Fibroblast of lung (primary cell): ENCODE data around the gene B3GNT4. TPM values are rescaled to one million over a fixed set of nuclear protein-coding genes. Genes with fewer than 3 reads are reported as not detected.

Experiments used
- DNase-seq, 2 donors: peaks; one replicate each; pipeline versions ENCODE4 v3.0.0 to v3.0.0-alpha.2; 2010; ENCODE audit warnings: low read depth in 2 of 2
- H2AFZ ChIP-seq: 2 replicates; pipeline ENCODE4 v1.5.1; 2012; ENCODE audit warnings: low read length, control low read depth, inconsistent platforms
- H3K27ac ChIP-seq: 2 replicates; pipeline ENCODE4 v1.5.1; 2011; ENCODE audit warnings: low read length, control low read depth; ENCODE audit not compliant: insufficient read depth
- H3K27me3 ChIP-seq: 2 replicates; pipeline ENCODE4 v1.5.1; 2011; ENCODE audit warnings: mild to moderate bottlenecking, low read length; ENCODE audit not compliant: control insufficient read depth, insufficient read depth
- H3K36me3 ChIP-seq: 2 replicates; pipeline ENCODE4 v1.5.1; 2011; ENCODE audit warnings: low read length; ENCODE audit not compliant: control insufficient read depth, insufficient read depth
- H3K4me1 ChIP-seq: 2 replicates; pipeline ENCODE4 v1.5.1; 2011; ENCODE audit warnings: low read length; ENCODE audit not compliant: control insufficient read depth, insufficient read depth; ENCODE audit errors: extremely low read depth
- H3K4me2 ChIP-seq: 2 replicates; pipeline ENCODE4 v1.5.1; 2011; ENCODE audit warnings: low read length, control low read depth; ENCODE audit not compliant: insufficient read depth; ENCODE audit errors: extremely low read depth
- H3K4me3 ChIP-seq, 4 experiments: fragments of 200-600 bp in 1 of 4; sonication (generic) in 1 of 4; replicated peaks in 1 of 4; 2 replicates each; pipeline ENCODE4 v1.5.1; 2011 to 2016; ENCODE audit warnings: low read length in 4 of 4, low read depth in 3 of 4, mild to moderate bottlenecking in 3 of 4, control low read depth in 2 of 4, inconsistent platforms in 1 of 4, mixed read lengths in 1 of 4; ENCODE audit not compliant: insufficient read depth in 1 of 4; ENCODE audit errors: control extremely low read depth in 1 of 4
- H3K79me2 ChIP-seq: 2 replicates; pipeline ENCODE4 v1.5.1; 2012; ENCODE audit warnings: mild to moderate bottlenecking, low read length, inconsistent platforms; ENCODE audit not compliant: control insufficient read depth, insufficient read depth
- H3K9ac ChIP-seq: 2 replicates; pipeline ENCODE4 v1.5.1; 2011; ENCODE audit warnings: mild to moderate bottlenecking, low read length, control low read depth; ENCODE audit not compliant: insufficient read depth
- H3K9me3 ChIP-seq: 2 replicates; pipeline ENCODE4 v1.5.1; 2012; ENCODE audit warnings: low read depth, low read length; ENCODE audit not compliant: control insufficient read depth, insufficient read depth
- H4K20me1 ChIP-seq: 2 replicates; pipeline ENCODE4 v1.5.1; 2011; ENCODE audit warnings: low read length; ENCODE audit not compliant: control insufficient read depth, insufficient read depth; ENCODE audit errors: extremely low read depth
- CTCF ChIP-seq, 2 donors: IDR thresholded peaks in 1 of 2; conservative IDR thresholded peaks in 1 of 2; 1 replicate in 1 of 2; 2 replicates in 1 of 2; pipeline ENCODE4 v1.5.1; 2011 to 2012; ENCODE audit warnings: low read length in 2 of 2, control low read depth in 1 of 2, inconsistent platforms in 1 of 2, low read depth in 1 of 2, mild to moderate bottlenecking in 1 of 2
- EZH2 ChIP-seq: IDR thresholded peaks from 2 replicates; pipeline ENCODE4 v1.5.1; 2012; ENCODE audit warnings: low read length, control low read depth, mild to moderate bottlenecking; ENCODE audit errors: missing control alignments
- polyA plus RNA-seq, 2 donors: library from polyadenylated mRNA; depleted of rRNA in 1 of 2; stranded (reverse) in 1 of 2; unstranded in 1 of 2; fragments of >200 nt; gene quantifications; 2 replicates each; pipeline ENCODE4 v1.2.1, GENCODE V29; 2011 to 2012; ENCODE audit warnings: missing spikeins in 1 of 2
- total RNA-seq: library from RNA; depleted of rRNA; stranded (reverse); fragments of >200 nt; gene quantifications from 2 replicates; pipeline ENCODE4 v1.2.1, GENCODE V29; 2014

Gene B3GNT4
- total and polyA plus RNA-seq, 2 donors (not counting 1 experiment from before 2014, with no cell fraction given): 0.12 to 0.33 TPM

- no peak overlapping the region for H2AFZ ChIP-seq
- peak; percentile 84 to 86 for TF ChIP-seq CTCF (conservative IDR thresholded peaks at IDR 0.05 in 1 of 2, IDR thresholded peaks at IDR 0.05 in 1 of 2; ENCODE audit: low read depth in 1 of 2, low read length in 2 of 2)
- no peak for TF ChIP-seq EZH2
These were observed 12.5 kb upstream of the B3GNT4 start for GRCh38 chr12:122190842-122191668.

GRCh38 chr12:122192441-122192840, 11.1 kb upstream of the B3GNT4 start:
- H3K27ac ChIP-seq: no peak overlapping the region
- no peak overlapping the region for H3K9ac ChIP-seq
- H3K4me3 ChIP-seq: no peak overlapping the region
- no peak overlapping the region for H2AFZ ChIP-seq
- TF ChIP-seq CTCF (conservative IDR thresholded peaks at IDR 0.05 in 1 of 2, IDR thresholded peaks at IDR 0.05 in 1 of 2; ENCODE audit: low read depth in 1 of 2, low read length in 2 of 2) (no peak), EZH2 (no peak)
- H3K9me3 ChIP-seq: no peaks in the 10 kb centered on the region
- H3K36me3 ChIP-seq: no peaks in the 10 kb centered on the region
- DNase-seq: no peak
- no peaks in the 10 kb centered on the region for H3K4me1 ChIP-seq
- H4K20me1 ChIP-seq: no peaks in the 10 kb centered on the region
- H3K79me2 ChIP-seq: no peaks in the 10 kb centered on the region
- H3K27me3 ChIP-seq: no peaks in the 10 kb centered on the region
- H3K4me2 ChIP-seq: no peak overlapping the region

More at GRCh38 chr12:122190842-122191668, 12.5 kb upstream of the B3GNT4 start:
- no peak overlapping the region for H3K4me3 ChIP-seq
- H3K79me2 ChIP-seq: no peaks in the 10 kb centered on the region
- H3K9me3 ChIP-seq: no peaks in the 10 kb centered on the region
- no peaks in the 10 kb centered on the region for H3K4me1 ChIP-seq
- peak; percentile 40 to 61 for DNase-seq
- no peaks in the 10 kb centered on the region for H3K36me3 ChIP-seq
- H3K4me2 ChIP-seq: no peak overlapping the region
- no peaks in the 10 kb centered on the region for H3K27me3 ChIP-seq
- no peak overlapping the region for H3K27ac ChIP-seq
- no peak overlapping the region for H3K9ac ChIP-seq
- no peaks in the 10 kb centered on the region for H4K20me1 ChIP-seq

- Histone ChIP-seq H3K27me3 (no peaks in the 10 kb centered on the region), H3K79me2 (no peaks in the 10 kb centered on the region), H3K4me1 (no peaks in the 10 kb centered on the region), H3K9me3 (no peaks in the 10 kb centered on the region), H3K4me2 (no peak overlapping the region), H3K36me3 (no peaks in the 10 kb centered on the region), H4K20me1 (no peaks in the 10 kb centered on the region), H3K4me3 (no peak overlapping the region), H3K9ac (no peak overlapping the region), H3K27ac (no peak overlapping the region), H2AFZ (no peak overlapping the region)
- TF ChIP-seq EZH2: no peak
- DNase-seq: no peak
These were observed 8.7 kb upstream of the B3GNT4 start for GRCh38 chr12:122194804-122195203.
